Measurements from ENCODE around the gene CST11.
A peak's percentile ranks its signal among the peaks of the same experiment; 100 is the strongest.

CST11 gene

GRCh38 chr20:23419995-23420901 is 32.4 kb downstream of the CST11 start:
- peak; percentile 43 to 44 for DNase-seq

GRCh38 chr20:23419657-23419994 is 33.0 kb downstream of the CST11 start:
- DNase-seq = no peak

GRCh38 chr20:23417861-23418260 is 34.8 kb downstream of the CST11 start:
- DNase-seq = no peak

- DNase-seq = no peak
These were observed 36.6 kb downstream of the CST11 start for GRCh38 chr20:23415959-23416583.

GRCh38 chr20:23415555-23415954 is 37.1 kb downstream of the CST11 start:
- DNase-seq = no peak

- no peak for DNase-seq
These were observed 38.0 kb downstream of the CST11 start for GRCh38 chr20:23414526-23415188.

- no peak for DNase-seq
These were observed 38.7 kb downstream of the CST11 start for GRCh38 chr20:23413862-23414422.

GRCh38 chr20:23412026-23412425 is 40.6 kb downstream of the CST11 start:
- DNase-seq = no peak

- DNase-seq = no peak
These were observed 41.6 kb downstream of the CST11 start for GRCh38 chr20:23410916-23411695.

- no peak for DNase-seq
These were observed 42.9 kb downstream of the CST11 start for GRCh38 chr20:23409800-23410199.

- no peak for DNase-seq
These were observed 43.7 kb downstream of the CST11 start for GRCh38 chr20:23408957-23409356.

GRCh38 chr20:23407781-23408464 is 44.8 kb downstream of the CST11 start:
- no peak for DNase-seq

- DNase-seq = no peak
These were observed 45.8 kb downstream of the CST11 start for GRCh38 chr20:23406880-23407279.

GRCh38 chr20:23404196-23404595 is 48.5 kb downstream of the CST11 start:
- DNase-seq = no peak

GRCh38 chr20:23403751-23404150 is 48.9 kb downstream of the CST11 start:
- DNase-seq = no peak

GRCh38 chr20:23401051-23401450 is 51.6 kb downstream of the CST11 start:
- DNase-seq = no peak
